CD14-positive monocyte (primary cell): Measurements from ENCODE around the gene GPC6. TPM values are rescaled to one million over a fixed set of nuclear protein-coding genes. Genes with fewer than 3 reads are reported as not detected.

Experiments used
- DNase-seq, 3 donors: peaks; one replicate each; pipeline ENCODE4 v3.0.0-alpha.2; 2011 to 2022
- H2AFZ ChIP-seq: 2 replicates; pipeline ENCODE4 v1.6.0; 2012; ENCODE audit warnings: mild to moderate bottlenecking, low read depth, low read length, inconsistent platforms; ENCODE audit not compliant: insufficient read depth, poor library complexity, severe bottlenecking
- H3K27ac ChIP-seq, 2 donors: 1 replicate in 1 of 2; 2 replicates in 1 of 2; pipeline ENCODE4 v1.5.1; 2012 to 2013; ENCODE audit warnings: low read length in 2 of 2, control low read depth in 1 of 2, inconsistent platforms in 1 of 2, low read depth in 1 of 2, mild to moderate bottlenecking in 1 of 2
- H3K27me3 ChIP-seq, 2 donors: one replicate each; pipeline versions ENCODE4 v1.6.0 to v1.6.1; 2011 to 2013; ENCODE audit warnings: low read length in 2 of 2; ENCODE audit not compliant: control insufficient read depth in 2 of 2, insufficient read depth in 2 of 2
- H3K36me3 ChIP-seq, 2 donors: replicated peaks in 1 of 2; 1 replicate in 1 of 2; 2 replicates in 1 of 2; pipeline versions ENCODE4 v1.5.1 to v1.6.1; 2012 to 2013; ENCODE audit warnings: low read length in 2 of 2, control low read depth in 1 of 2, inconsistent platforms in 1 of 2, mild to moderate bottlenecking in 1 of 2; ENCODE audit not compliant: insufficient read depth in 2 of 2, control insufficient read depth in 1 of 2
- H3K4me1 ChIP-seq, 2 donors: 1 replicate in 1 of 2; 2 replicates in 1 of 2; pipeline versions ENCODE4 v1.5.1 to v1.6.1; 2012 to 2013; ENCODE audit warnings: low read length in 2 of 2, control low read depth in 1 of 2, inconsistent platforms in 1 of 2, mild to moderate bottlenecking in 1 of 2, moderate library complexity in 1 of 2; ENCODE audit not compliant: insufficient read depth in 2 of 2, control insufficient read depth in 1 of 2
- H3K4me2 ChIP-seq: replicated peaks from 2 replicates; pipeline ENCODE3; 2012; ENCODE audit warnings: low read length, moderate library complexity, mild to moderate bottlenecking; ENCODE audit not compliant: poor library complexity, severe bottlenecking; ENCODE audit errors: extremely low read depth
- H3K4me3 ChIP-seq, 3 experiments: fragments of 200-600 bp in 1 of 3; sonication (generic) in 1 of 3; replicated peaks in 1 of 3; 1 replicate in 2 of 3; 2 replicates in 1 of 3; pipeline ENCODE4 v1.5.1; 2011 to 2013; ENCODE audit warnings: low read length in 3 of 3, mild to moderate bottlenecking in 3 of 3, control low read depth in 2 of 3, low read depth in 2 of 3, inconsistent platforms in 1 of 3, moderate library complexity in 1 of 3
- H3K79me2 ChIP-seq: 2 replicates; pipeline ENCODE4 v1.6.0; 2012; ENCODE audit warnings: mild to moderate bottlenecking, control low read depth, inconsistent platforms, low read length, moderate library complexity; ENCODE audit not compliant: insufficient read depth
- H3K9ac ChIP-seq: 2 replicates; pipeline ENCODE4 v1.6.0; 2017; ENCODE audit warnings: low read length, mild to moderate bottlenecking; ENCODE audit not compliant: insufficient read depth, poor library complexity, severe bottlenecking
- H3K9me3 ChIP-seq, 2 donors: replicated peaks in 1 of 2; 1 replicate in 1 of 2; 2 replicates in 1 of 2; pipeline versions ENCODE4 v1.5.1 to v1.6.1; 2012 to 2013; ENCODE audit warnings: low read length in 2 of 2, control low read depth in 1 of 2; ENCODE audit not compliant: control insufficient read depth in 1 of 2, insufficient read depth in 1 of 2
- H4K20me1 ChIP-seq: 2 replicates; pipeline ENCODE4 v1.6.0; 2012; ENCODE audit warnings: mild to moderate bottlenecking, low read length, control low read depth, moderate library complexity; ENCODE audit not compliant: insufficient read depth
- H3K27ac Mint-ChIP-seq, 7 donors: one replicate each; pipeline ENCODE4 v1.8.0; 2020; ENCODE audit warnings: mild to moderate bottlenecking in 7 of 7, mixed read lengths in 7 of 7, moderate library complexity in 6 of 7, inconsistent platforms in 2 of 7
- H3K27me3 Mint-ChIP-seq, 3 donors: one replicate each; pipeline ENCODE4 v1.8.0; 2021 to 2022; ENCODE audit warnings: low read depth in 3 of 3, mild to moderate bottlenecking in 3 of 3, mixed read lengths in 3 of 3, moderate library complexity in 3 of 3, inconsistent platforms in 1 of 3
- H3K36me3 Mint-ChIP-seq, 2 donors: one replicate each; pipeline ENCODE4 v1.8.0; 2020; ENCODE audit warnings: mixed read lengths in 2 of 2, inconsistent platforms in 1 of 2, mild to moderate bottlenecking in 1 of 2
- H3K4me1 Mint-ChIP-seq: one replicate; pipeline ENCODE4 v1.8.0; 2020; ENCODE audit warnings: mild to moderate bottlenecking, mixed read lengths
- H3K4me3 Mint-ChIP-seq, 2 donors: one replicate each; pipeline ENCODE4 v1.8.0; 2020; ENCODE audit warnings: mild to moderate bottlenecking in 2 of 2, mixed read lengths in 2 of 2, moderate library complexity in 1 of 2
- H3K9me3 Mint-ChIP-seq, 7 donors: one replicate each; pipeline ENCODE4 v1.8.0; 2020 to 2022; ENCODE audit warnings: mixed read lengths in 7 of 7, mild to moderate bottlenecking in 6 of 7, moderate library complexity in 6 of 7, inconsistent platforms in 2 of 7
- WGBS: methylation state at CpG from one replicate; pipeline ENCODE4 v1.1.5; 2013; ENCODE audit warnings: missing lambda C conversion rate; ENCODE audit not compliant: insufficient coverage; 5-methylcytosine and 5-hydroxymethylcytosine counted together
- intact Hi-C, 2 donors: fragments of 100-400 bp; cut with micrococcal nuclease; formaldehyde crosslinking; loops; one replicate each; pipeline versions ENCODE4 v1.15.0 to v1.15.1; 2023
- polyA plus RNA-seq, 3 donors: library from polyadenylated mRNA; depleted of rRNA in 1 of 3; unstranded in 2 of 3; stranded (reverse) in 1 of 3; fragments of 300-500 nt in 2 of 3; fragments of >200 nt in 1 of 3; fragmentation: Illumina TruSeq in 2 of 3; gene quantifications; 1 replicate in 2 of 3; 2 replicates in 1 of 3; pipeline ENCODE4 v1.2.3, GENCODE V29; 2012 to 2021
- TF ChIP-seq, protein P1 (sequence below): fragments of 200-600 bp; IDR thresholded peaks from one replicate; pipeline ENCODE4 v1.8.0; 2022; ENCODE audit warnings: antibody characterized with exemption, mild to moderate bottlenecking

Gene GPC6
- polyA plus RNA-seq, 3 donors: not detected

DNA sequence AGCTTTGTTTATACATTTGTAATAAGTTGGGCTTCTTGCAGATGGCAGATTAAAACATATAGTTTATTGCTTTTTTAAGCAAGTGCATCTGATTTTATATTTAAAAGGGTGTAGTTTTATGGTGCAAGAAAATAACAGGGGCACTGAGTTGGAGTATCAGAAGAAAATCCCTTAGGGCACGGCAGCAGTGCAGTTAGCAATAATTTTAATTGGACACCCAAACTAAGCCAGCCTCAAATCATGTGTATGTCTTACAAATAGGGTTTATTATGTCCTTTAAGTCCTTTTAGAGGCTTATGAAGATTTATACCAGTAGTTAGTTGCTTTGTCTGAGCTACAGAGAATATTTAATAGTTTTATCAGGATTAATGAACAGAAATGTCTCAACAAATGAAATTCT lies 57.5 kb downstream of the GPC6 start:
- H3K9me3 ChIP-seq: peaks cover 0 to 4% of the 10 kb centered on the region in 2 donors
- TF ChIP-seq, protein P1, sequence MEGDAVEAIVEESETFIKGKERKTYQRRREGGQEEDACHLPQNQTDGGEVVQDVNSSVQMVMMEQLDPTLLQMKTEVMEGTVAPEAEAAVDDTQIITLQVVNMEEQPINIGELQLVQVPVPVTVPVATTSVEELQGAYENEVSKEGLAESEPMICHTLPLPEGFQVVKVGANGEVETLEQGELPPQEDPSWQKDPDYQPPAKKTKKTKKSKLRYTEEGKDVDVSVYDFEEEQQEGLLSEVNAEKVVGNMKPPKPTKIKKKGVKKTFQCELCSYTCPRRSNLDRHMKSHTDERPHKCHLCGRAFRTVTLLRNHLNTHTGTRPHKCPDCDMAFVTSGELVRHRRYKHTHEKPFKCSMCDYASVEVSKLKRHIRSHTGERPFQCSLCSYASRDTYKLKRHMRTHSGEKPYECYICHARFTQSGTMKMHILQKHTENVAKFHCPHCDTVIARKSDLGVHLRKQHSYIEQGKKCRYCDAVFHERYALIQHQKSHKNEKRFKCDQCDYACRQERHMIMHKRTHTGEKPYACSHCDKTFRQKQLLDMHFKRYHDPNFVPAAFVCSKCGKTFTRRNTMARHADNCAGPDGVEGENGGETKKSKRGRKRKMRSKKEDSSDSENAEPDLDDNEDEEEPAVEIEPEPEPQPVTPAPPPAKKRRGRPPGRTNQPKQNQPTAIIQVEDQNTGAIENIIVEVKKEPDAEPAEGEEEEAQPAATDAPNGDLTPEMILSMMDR: no peak
- no peak overlapping the region for H3K4me3 ChIP-seq
- Mint-ChIP-seq H3K9me3 (peaks cover 0 to 2% (median 0%) of the 10 kb centered on the region in 7 donors), H3K27me3 (no peaks in the 10 kb centered on the region), H3K4me1 (no peaks in the 10 kb centered on the region), H3K27ac (no peak overlapping the region), H3K4me3 (no peak overlapping the region), H3K36me3 (no peaks in the 10 kb centered on the region)
- no peaks in the 10 kb centered on the region for H3K27me3 ChIP-seq
- H4K20me1 ChIP-seq: no peaks in the 10 kb centered on the region
- H3K4me1 ChIP-seq: no peaks in the 10 kb centered on the region
- intact Hi-C loops: no loop called here
- no peaks in the 10 kb centered on the region for H3K36me3 ChIP-seq
- H3K27ac ChIP-seq: no peak overlapping the region
- no peak overlapping the region for H3K9ac ChIP-seq
- H3K4me2 ChIP-seq: no peak overlapping the region
- no CpG with 5 or more reads among the region's 1 CpG for WGBS
- no peak for DNase-seq
- no peaks in the 10 kb centered on the region for H3K79me2 ChIP-seq
- no peak overlapping the region for H2AFZ ChIP-seq

DNA sequence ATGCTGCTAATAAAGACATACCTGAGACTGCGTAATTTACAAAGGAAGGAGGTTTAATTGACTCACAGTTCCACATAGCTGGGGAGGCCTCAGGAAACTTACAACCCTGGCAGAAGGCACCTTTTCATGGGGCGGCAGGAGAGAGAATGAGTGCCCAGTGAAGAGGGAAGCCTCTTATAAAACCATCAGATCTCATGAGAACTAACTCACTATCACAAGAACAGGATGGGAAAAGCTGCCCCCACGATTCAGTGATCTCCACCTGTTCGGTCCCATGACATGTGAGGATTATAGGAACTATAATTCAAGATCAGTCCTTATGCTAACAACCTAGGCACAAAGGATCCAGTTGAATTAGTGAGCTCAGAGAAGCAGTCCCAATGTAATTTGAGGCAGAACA lies 59.4 kb downstream of the GPC6 start:
- WGBS: no CpG with 5 or more reads among the region's 4 CpGs
- Histone ChIP-seq H3K36me3 (no peaks in the 10 kb centered on the region), H2AFZ (no peak overlapping the region), H3K4me3 (no peak overlapping the region), H4K20me1 (no peaks in the 10 kb centered on the region), H3K4me1 (no peaks in the 10 kb centered on the region), H3K27ac (no peak overlapping the region), H3K9ac (no peak overlapping the region), H3K27me3 (no peaks in the 10 kb centered on the region), H3K9me3 (peaks cover 0 to 4% of the 10 kb centered on the region in 2 donors), H3K4me2 (no peak overlapping the region), H3K79me2 (no peaks in the 10 kb centered on the region)
- TF ChIP-seq, protein P1: no peak
- no peak overlapping the region for H3K27ac Mint-ChIP-seq
- no peaks in the 10 kb centered on the region for H3K27me3 Mint-ChIP-seq
- no peaks in the 10 kb centered on the region for H3K4me1 Mint-ChIP-seq
- no peak for DNase-seq
- H3K36me3 Mint-ChIP-seq: no peaks in the 10 kb centered on the region
- peaks cover 0 to 2% (median 0%) of the 10 kb centered on the region in 7 donors for H3K9me3 Mint-ChIP-seq
- no peak overlapping the region for H3K4me3 Mint-ChIP-seq
- intact Hi-C loops: no loop called here
